Chondrocyte (in vitro differentiated cells): Measurements from ENCODE around the gene BMP7. TPM values are rescaled to one million over a fixed set of nuclear protein-coding genes. Genes with fewer than 3 reads are reported as not detected.

Source experiments
- DNase-seq: peaks from one replicate; pipeline ENCODE4 v3.0.0; 2021; ENCODE audit warnings: mixed read lengths, low spot score
- H3K27ac Mint-ChIP-seq: one replicate; pipeline ENCODE4 v1.8.0; 2021; ENCODE audit warnings: mild to moderate bottlenecking, moderate library complexity, mixed read lengths; ENCODE audit not compliant: unreplicated experiment
- H3K27me3 Mint-ChIP-seq: 2 replicates; pipeline ENCODE4 v1.8.0; 2021; ENCODE audit warnings: low read depth, mixed read lengths
- H3K36me3 Mint-ChIP-seq: 2 replicates; pipeline ENCODE4 v1.8.0; 2021; ENCODE audit warnings: low read depth, mixed read lengths
- H3K4me1 Mint-ChIP-seq: 2 replicates; pipeline ENCODE4 v1.8.0; 2021; ENCODE audit warnings: low read depth, mild to moderate bottlenecking, mixed read lengths
- H3K4me3 Mint-ChIP-seq: one replicate; pipeline ENCODE4 v1.8.0; 2021; ENCODE audit warnings: mild to moderate bottlenecking, moderate library complexity, mixed read lengths; ENCODE audit not compliant: unreplicated experiment
- H3K9me3 Mint-ChIP-seq: 2 replicates; pipeline ENCODE4 v1.8.0; 2021; ENCODE audit warnings: low read depth, mixed read lengths
- CTCF ChIP-seq: fragments of 200-600 bp; sonication (generic); IDR thresholded peaks from 2 replicates; pipeline ENCODE4 v1.5.0; 2021; ENCODE audit warnings: antibody characterized with exemption, mild to moderate bottlenecking, moderate library complexity
- total RNA-seq: library from RNA; stranded (reverse); gene quantifications from 3 replicates; pipeline ENCODE4 v1.2.1, GENCODE V29; 2021

The BMP7 gene
- total RNA-seq, 1 donor from 2014 or later, result not detected

- Mint-ChIP-seq H3K4me1 (peaks cover under 1% of the 10 kb centered on the region), H3K27me3 (peaks cover 55% of the 10 kb centered on the region), H3K9me3 (no peaks in the 10 kb centered on the region), H3K4me3 (no peak overlapping the region), H3K27ac (no peak overlapping the region), H3K36me3 (no peaks in the 10 kb centered on the region)
- DNase-seq, result no peak
- TF ChIP-seq CTCF, result no peak
These were observed 26.2 kb upstream of the BMP7 start for GRCh38 chr20:57292611-57293010.

GRCh38 chr20:57291694-57292093 is 25.3 kb upstream of the BMP7 start:
- no peaks in the 10 kb centered on the region for H3K9me3 Mint-ChIP-seq
- DNase-seq, result no peak
- H3K27me3 Mint-ChIP-seq, result peaks cover 63% of the 10 kb centered on the region
- H3K4me3 Mint-ChIP-seq, result no peak overlapping the region
- H3K4me1 Mint-ChIP-seq, result peaks cover 5% of the 10 kb centered on the region
- TF ChIP-seq CTCF, result no peak
- H3K27ac Mint-ChIP-seq, result no peak overlapping the region
- no peaks in the 10 kb centered on the region for H3K36me3 Mint-ChIP-seq

GRCh38 chr20:57291003-57291402 is 24.6 kb upstream of the BMP7 start:
- Mint-ChIP-seq H3K27ac (no peak overlapping the region), H3K36me3 (no peaks in the 10 kb centered on the region), H3K9me3 (no peaks in the 10 kb centered on the region), H3K4me3 (no peak overlapping the region), H3K4me1 (peaks cover 5% of the 10 kb centered on the region), H3K27me3 (peaks cover 67% of the 10 kb centered on the region)
- no peak for DNase-seq
- no peak for TF ChIP-seq CTCF

GRCh38 chr20:57290178-57290484 is 23.7 kb upstream of the BMP7 start:
- DNase-seq, result no peak
- no peaks in the 10 kb centered on the region for H3K36me3 Mint-ChIP-seq
- no peak overlapping the region for H3K27ac Mint-ChIP-seq

GRCh38 chr20:57289391-57290177 is 23.1 kb upstream of the BMP7 start:
- no peaks in the 10 kb centered on the region for H3K36me3 Mint-ChIP-seq
- H3K4me3 Mint-ChIP-seq, result no peak overlapping the region

More at GRCh38 chr20:57290178-57290484, 23.7 kb upstream of the BMP7 start:
- H3K27me3 Mint-ChIP-seq, result peaks cover 69% of the 10 kb centered on the region
- no peaks in the 10 kb centered on the region for H3K9me3 Mint-ChIP-seq
- TF ChIP-seq CTCF, result no peak
- no peak overlapping the region for H3K4me3 Mint-ChIP-seq
- peaks cover 5% of the 10 kb centered on the region for H3K4me1 Mint-ChIP-seq

More at GRCh38 chr20:57289391-57290177, 23.1 kb upstream of the BMP7 start:
- no peak for TF ChIP-seq CTCF
- Mint-ChIP-seq H3K27me3 (peaks cover 66% of the 10 kb centered on the region), H3K9me3 (no peaks in the 10 kb centered on the region), H3K27ac (no peak overlapping the region), H3K4me1 (peaks cover 5% of the 10 kb centered on the region)
- DNase-seq, result no peak
